ENCODE results near the gene SELPLG.

GRCh38 chr12:108578264-108578663 lies 55.4 kb downstream of the SELPLG start:
- TF ChIP-seq CTCF (IDR thresholded peaks at IDR 0.05; ENCODE audit: poor library complexity, severe bottlenecking) (no peak), RAD21 (conservative IDR thresholded peaks at IDR 0.05) (no peak), POLR2AphosphoS5 (IDR thresholded peaks at IDR 0.05) (no peak), EZH2 (IDR thresholded peaks at IDR 0.05; ENCODE audit: borderline replicate concordance, insufficient read depth, low read length, poor library complexity, severe bottlenecking) (no peak), REST (IDR thresholded peaks at IDR 0.05; ENCODE audit: borderline replicate concordance) (no peak), EP300 (conservative IDR thresholded peaks at IDR 0.05; ENCODE audit: poor library complexity, severe bottlenecking) (no peak), SMC3 (conservative IDR thresholded peaks at IDR 0.05; ENCODE audit: poor library complexity) (no peak), TAF1 (IDR thresholded peaks at IDR 0.05; ENCODE audit: low read depth) (no peak), MXI1 (conservative IDR thresholded peaks at IDR 0.05; ENCODE audit: poor library complexity, severe bottlenecking) (no peak)
